HUES48 (cell line): Measurements from ENCODE around the gene ENDOG.
"Not testable (repeated sequence)": the region's sequence is repeated elsewhere in the genome, so short reads cannot be mapped to it uniquely, and the experiment has no call there.

Experiments used
- H3K27ac ChIP-seq: one replicate; pipeline ENCODE4 v1.7.0; 2013; ENCODE audit warnings: low read depth, low read length, inconsistent platforms
- H3K27me3 ChIP-seq: 2 replicates; pipeline ENCODE4 v1.6.1; 2013; ENCODE audit warnings: mild to moderate bottlenecking, low read length; ENCODE audit not compliant: control insufficient read depth, insufficient read depth
- H3K36me3 ChIP-seq: 2 replicates; pipeline ENCODE4 v1.6.1; 2013; ENCODE audit warnings: low read length; ENCODE audit not compliant: control insufficient read depth, insufficient read depth
- H3K4me1 ChIP-seq: 2 replicates; pipeline ENCODE4 v1.6.1; 2013; ENCODE audit warnings: mild to moderate bottlenecking, low read length; ENCODE audit not compliant: control insufficient read depth, insufficient read depth
- H3K4me3 ChIP-seq: 2 replicates; pipeline ENCODE4 v1.5.1; 2013; ENCODE audit warnings: mild to moderate bottlenecking, low read depth, low read length
- H3K9ac ChIP-seq: 2 replicates; pipeline ENCODE4 v1.6.1; 2013; ENCODE audit warnings: mild to moderate bottlenecking, low read depth, low read length, moderate library complexity
- H3K9me3 ChIP-seq: 2 replicates; pipeline ENCODE4 v1.6.1; 2013; ENCODE audit warnings: low read length; ENCODE audit not compliant: control insufficient read depth, insufficient read depth

ENDOG gene

GRCh38 chr9:128833696-128834095 lies 15.4 kb downstream of the ENDOG start:
- no peak overlapping the region for H3K27ac ChIP-seq
- no peaks in the 10 kb centered on the region for H3K9me3 ChIP-seq
- peaks cover 3% of the 10 kb centered on the region; the same call in 1 of the 2 replicates for H3K4me1 ChIP-seq
- no peaks in the 10 kb centered on the region for H3K27me3 ChIP-seq
- H3K9ac ChIP-seq: no peak overlapping the region
- no peak overlapping the region for H3K4me3 ChIP-seq
- peaks cover 36% of the 10 kb centered on the region for H3K36me3 ChIP-seq

DNA sequence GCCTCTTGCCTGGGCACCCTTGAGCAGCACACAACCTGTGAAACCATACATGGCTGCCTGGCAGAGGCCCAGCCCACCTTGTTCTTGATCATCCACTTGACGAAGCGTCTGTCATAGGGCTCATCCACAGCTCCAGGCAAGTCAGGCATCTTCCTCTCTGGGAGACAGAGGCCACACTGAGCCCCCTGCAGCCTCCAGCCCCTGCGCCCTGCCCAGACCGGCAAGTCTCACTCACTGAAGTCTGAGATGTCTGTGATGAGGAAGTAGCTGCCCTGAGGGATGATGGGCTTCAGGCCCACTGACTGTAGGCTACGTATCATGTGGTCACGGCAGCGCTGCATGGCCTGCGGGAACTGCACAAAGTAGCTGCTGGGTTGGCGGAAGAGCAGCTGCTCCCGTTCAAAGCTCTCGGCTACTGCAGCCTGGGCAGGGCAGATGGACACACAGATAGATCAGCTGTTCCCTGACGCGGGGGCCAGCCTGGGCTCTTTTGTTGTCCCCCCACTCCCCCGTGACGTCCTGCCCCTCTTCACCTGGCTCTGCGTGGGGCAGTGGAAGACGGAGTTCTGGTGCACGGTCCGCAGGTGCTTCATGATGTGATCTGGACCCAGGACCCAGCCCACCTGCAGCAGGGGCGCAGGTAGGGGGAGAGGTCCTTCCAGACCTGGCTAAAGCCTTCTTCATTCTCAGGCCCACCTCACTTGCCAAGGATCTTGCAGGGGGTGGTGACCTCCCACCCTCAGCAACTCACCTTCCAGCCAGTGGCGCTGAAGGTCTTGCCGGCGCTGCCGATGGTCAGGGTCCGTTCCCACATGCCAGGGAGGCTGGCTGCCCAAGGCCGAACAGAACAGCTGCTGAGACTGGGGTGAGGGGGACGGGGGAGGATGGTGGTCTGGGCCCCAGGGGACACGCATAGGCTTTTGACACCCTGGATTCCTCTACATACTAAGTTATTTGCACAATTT lies 17.2 kb downstream of the ENDOG start:
- Histone ChIP-seq H3K36me3 (peaks cover 36% of the 10 kb centered on the region), H3K4me3 (no peak overlapping the region), H3K27me3 (no peaks in the 10 kb centered on the region), H3K9ac (no peak overlapping the region), H3K9me3 (no peaks in the 10 kb centered on the region), H3K4me1 (no peaks in the 10 kb centered on the region), H3K27ac (no peak overlapping the region)

DNA sequence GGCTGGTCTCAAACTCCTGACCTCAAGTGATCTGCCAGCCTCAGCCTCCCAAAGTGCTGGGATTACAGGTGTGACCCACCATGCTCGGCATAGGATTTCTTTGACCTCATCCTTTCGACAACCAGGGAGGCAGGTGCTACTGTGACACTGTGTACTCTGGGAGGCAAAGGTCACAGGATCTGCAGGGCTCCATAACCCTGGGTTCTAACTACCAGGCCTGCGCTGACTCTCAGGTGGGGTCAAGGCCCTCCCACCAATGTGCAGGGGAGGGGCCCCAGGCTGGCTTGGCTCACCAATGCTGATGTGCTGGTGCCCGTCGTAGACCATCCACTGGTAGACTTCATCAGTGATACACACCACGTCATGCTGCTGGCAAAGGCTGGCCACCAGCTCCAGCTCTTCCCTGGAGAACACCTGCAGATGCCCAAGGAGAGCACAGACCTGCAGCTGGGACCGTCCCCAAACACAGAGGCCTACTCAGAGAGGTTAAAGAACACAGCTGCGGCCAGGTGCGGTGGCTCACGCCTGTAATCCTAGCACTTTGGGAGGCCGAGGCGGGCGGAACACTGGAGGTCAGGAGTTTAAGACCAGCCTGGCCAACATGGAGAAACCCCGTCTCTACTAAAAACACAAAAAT lies 18.3 kb downstream of the ENDOG start:
- Histone ChIP-seq H3K4me1 (no peaks in the 10 kb centered on the region), H3K9ac (no peak overlapping the region), H3K27ac (no peak overlapping the region), H3K4me3 (no peak overlapping the region), H3K36me3 (peaks cover 36% of the 10 kb centered on the region), H3K9me3 (no peaks in the 10 kb centered on the region), H3K27me3 (no peaks in the 10 kb centered on the region)

GRCh38 chr9:128838338-128838737 lies 20.0 kb downstream of the ENDOG start:
- no peaks in the 10 kb centered on the region for H3K27me3 ChIP-seq
- H3K4me3 ChIP-seq: no peak overlapping the region
- H3K9me3 ChIP-seq: no peaks in the 10 kb centered on the region
- H3K4me1 ChIP-seq: no peaks in the 10 kb centered on the region
- H3K9ac ChIP-seq: no peak overlapping the region; the same call in 1 of the 2 replicates
- peaks cover 36% of the 10 kb centered on the region for H3K36me3 ChIP-seq
- H3K27ac ChIP-seq: no peak overlapping the region

DNA sequence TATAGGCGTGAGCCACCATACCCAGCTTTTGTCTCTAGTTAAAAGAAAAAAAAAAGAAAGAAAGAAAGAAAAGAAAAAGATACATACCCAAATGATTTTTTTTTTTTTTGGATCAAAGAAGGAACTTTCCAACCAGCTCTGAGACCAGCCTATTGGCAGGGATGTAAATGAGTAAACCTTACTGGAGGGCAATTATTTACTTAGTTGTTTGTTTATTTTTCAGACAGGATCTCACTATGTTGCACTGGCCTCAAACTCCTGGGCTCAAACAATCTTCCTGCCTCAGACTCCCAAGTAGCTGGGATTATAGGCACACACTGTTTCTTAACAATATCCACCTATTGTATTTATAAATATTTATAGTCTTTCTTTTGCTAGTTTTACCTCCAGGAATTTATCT lies 22.2 kb downstream of the ENDOG start:
- Histone ChIP-seq H3K27me3 (no peaks in the 10 kb centered on the region), H3K27ac (no peak overlapping the region), H3K9me3 (no peaks in the 10 kb centered on the region), H3K4me3 (no peak overlapping the region), H3K36me3 (peaks cover 25% of the 10 kb centered on the region), H3K4me1 (no peaks in the 10 kb centered on the region), H3K9ac (no peak overlapping the region)

DNA sequence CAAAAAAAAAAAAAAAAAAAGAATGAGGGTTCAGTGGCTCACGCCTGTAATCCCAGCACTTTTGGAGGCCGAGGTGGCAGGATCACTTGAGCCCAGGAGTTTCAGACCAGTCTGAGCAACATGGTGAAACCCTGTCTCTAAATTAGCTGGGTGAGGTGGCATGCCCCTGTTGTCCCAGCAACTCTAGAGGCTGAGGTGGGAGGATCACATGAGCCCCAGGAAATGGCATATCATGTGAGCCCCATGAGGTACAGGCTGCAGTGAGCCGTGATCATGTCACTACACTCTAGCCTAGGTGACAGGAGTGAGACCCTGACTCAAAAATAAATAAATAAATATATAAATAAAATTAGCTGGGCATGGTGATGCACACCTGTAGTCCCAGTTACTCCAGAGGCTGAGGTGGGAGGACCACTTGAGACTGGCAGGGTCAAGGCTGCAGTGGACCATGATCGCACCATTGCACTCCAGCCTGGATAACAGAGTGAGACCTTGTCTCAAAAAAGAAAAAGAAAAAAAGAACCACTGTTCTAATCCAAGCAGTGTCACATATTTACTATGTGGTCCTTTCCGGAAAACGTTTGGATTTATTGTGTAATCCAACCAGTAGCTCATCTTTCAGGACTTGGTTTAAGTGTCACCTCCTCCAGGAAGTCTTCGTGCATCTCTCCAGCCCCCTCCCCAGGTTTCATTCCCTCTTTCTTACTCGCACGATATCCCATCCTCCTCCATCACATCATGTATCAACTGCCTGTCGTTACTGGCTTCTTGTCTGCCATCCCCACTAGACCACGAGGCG lies 23.6 kb downstream of the ENDOG start:
- H3K27me3 ChIP-seq: no peaks in the 10 kb centered on the region
- no peak overlapping the region for H3K9ac ChIP-seq
- H3K9me3 ChIP-seq: no peaks in the 10 kb centered on the region
- H3K4me1 ChIP-seq: no peaks in the 10 kb centered on the region
- peaks cover 18% of the 10 kb centered on the region for H3K36me3 ChIP-seq
- no peak overlapping the region for H3K4me3 ChIP-seq
- no peak overlapping the region for H3K27ac ChIP-seq

GRCh38 chr9:128843171-128843570 lies 24.9 kb downstream of the ENDOG start:
- not testable (repeated sequence) for H3K4me1 ChIP-seq, H3K9ac ChIP-seq, H3K27ac ChIP-seq, H3K27me3 ChIP-seq, H3K4me3 ChIP-seq, H3K9me3 ChIP-seq
- H3K36me3 ChIP-seq: peaks cover 12% of the 10 kb centered on the region

DNA sequence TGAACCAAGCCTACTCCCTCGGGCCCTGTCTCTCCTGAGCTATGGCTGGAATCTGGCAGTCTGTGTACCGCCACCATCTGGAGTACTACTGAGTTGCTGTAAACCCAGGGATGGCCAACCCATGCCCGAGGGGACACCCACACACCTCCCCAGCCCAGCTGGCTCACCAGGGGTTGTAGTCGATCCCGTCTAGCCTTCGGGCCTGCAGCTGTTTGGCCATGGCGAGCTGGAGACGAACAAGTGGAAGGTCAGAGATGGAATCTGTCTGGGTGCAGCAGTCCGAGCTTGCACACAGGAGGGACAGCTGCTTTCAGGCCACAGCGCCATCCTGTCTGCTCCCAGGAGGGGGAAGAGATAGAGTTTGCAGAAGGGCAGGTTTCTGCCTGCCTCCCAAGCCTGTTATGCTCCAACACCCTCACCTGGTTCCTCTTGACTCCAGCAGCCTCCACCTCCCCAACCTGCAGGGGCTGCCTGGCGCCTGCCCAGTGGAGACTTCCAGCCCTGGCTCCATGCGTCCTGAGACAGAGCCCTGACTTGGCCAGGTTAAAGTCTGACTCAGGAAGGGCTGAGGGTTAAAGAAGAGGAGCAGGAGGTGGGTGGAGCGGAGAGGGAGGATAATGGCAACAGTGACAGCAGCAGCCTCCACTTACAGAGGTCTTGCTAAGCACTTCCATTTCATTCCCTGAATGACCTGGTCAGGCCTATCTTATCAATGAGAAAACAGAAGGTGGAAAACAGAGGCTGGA lies 27.1 kb downstream of the ENDOG start:
- no peak overlapping the region for H3K27ac ChIP-seq
- H3K4me3 ChIP-seq: no peak overlapping the region
- peaks cover 8% of the 10 kb centered on the region; the same call in 1 of the 2 replicates for H3K36me3 ChIP-seq
- H3K9me3 ChIP-seq: no peaks in the 10 kb centered on the region
- no peaks in the 10 kb centered on the region for H3K4me1 ChIP-seq
- no peaks in the 10 kb centered on the region for H3K27me3 ChIP-seq
- no peak overlapping the region for H3K9ac ChIP-seq

GRCh38 chr9:128846680-128847030 lies 28.4 kb downstream of the ENDOG start:
- Histone ChIP-seq H3K27me3 (no peaks in the 10 kb centered on the region), H3K36me3 (peaks cover 8% of the 10 kb centered on the region; the same call in 1 of the 2 replicates), H3K4me1 (no peaks in the 10 kb centered on the region), H3K9ac (no peak overlapping the region), H3K4me3 (no peak overlapping the region), H3K9me3 (0 out of 2 replicates have a peak, but pooled peaks cover 5% of the 10 kb centered on the region), H3K27ac (no peak overlapping the region)

DNA sequence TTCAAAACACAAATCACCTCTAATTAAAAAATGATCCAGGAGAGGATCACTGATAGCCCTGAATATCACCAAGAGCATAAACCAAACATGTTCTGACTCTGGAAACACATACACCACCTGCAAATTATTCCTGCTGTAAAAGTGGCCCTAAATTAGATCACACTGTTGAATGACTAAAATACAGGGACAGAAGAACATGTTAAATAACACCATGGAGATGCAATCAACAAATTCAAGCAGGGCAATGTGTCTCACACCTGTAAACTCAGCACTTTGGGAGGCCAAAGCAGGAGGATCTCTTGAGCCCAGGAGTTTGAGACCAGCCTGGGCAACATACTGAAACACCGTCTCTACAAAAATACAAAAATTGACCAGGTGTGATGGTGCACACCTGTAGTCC lies 29.5 kb downstream of the ENDOG start:
- H3K36me3 ChIP-seq: no peaks in the 10 kb centered on the region
- no peaks in the 10 kb centered on the region for H3K27me3 ChIP-seq
- H3K4me3 ChIP-seq: no peak overlapping the region
- no peaks in the 10 kb centered on the region for H3K4me1 ChIP-seq
- H3K27ac ChIP-seq: no peak overlapping the region
- H3K9me3 ChIP-seq: 0 out of 2 replicates have a peak, but pooled peaks cover 5% of the 10 kb centered on the region
- no peak overlapping the region for H3K9ac ChIP-seq
